GM12891 (cell line): Measurements from ENCODE around the gene KAT2B.

Experiments
- POLR2A ChIP-seq: IDR thresholded peaks from 2 replicates; pipeline ENCODE4 v1.6.1; 2011; ENCODE audit warnings: low read depth, low read length, control low read depth
- POLR2AphosphoS5 ChIP-seq: IDR thresholded peaks from 2 replicates; pipeline ENCODE4 v1.6.1; 2011; ENCODE audit warnings: low read depth, low read length, control low read depth

- TF ChIP-seq POLR2AphosphoS5, result no peak
- no peak for TF ChIP-seq POLR2A
Measured at GRCh38 chr3:20083253-20083652, 43.0 kb downstream of the KAT2B start.
